ENCODE results near the gene SPDEF.

The SPDEF gene

DNA sequence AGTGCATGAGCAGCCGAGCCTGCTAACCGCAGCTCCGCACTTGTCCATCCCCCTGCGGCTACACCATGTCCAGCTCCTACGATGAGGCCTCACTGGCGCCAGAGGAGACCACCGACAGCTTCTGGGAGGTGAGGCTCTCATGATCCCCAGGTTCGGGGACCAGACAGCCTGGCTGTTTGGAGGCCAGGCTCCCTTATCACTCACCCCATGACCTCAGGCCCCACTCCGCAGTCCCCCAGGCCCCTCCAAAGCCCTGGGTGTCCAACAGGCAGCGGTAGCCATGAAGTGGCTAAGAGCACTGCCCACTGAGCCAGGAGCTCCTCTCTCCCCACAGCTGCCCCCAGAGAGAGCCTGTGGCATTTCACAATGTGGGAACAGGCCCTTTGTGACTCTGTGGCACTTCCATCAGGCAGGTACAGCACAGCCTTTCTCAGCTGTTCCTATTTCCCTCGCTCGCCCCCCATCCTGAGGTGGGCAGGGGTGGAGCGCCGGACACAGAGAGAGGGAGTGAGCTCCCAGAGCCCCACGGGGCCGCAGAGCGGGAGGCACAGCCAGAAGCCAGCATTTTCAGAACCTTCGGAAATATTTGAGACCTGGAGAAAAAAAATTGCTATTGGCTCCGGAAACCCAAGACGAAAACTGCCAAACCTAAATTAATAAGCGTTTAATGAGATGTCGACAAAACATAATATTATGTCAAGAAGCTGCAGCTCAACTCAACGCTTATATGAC lies 29.7 kb downstream of the SPDEF start:
- TF ChIP-seq, protein P1, sequence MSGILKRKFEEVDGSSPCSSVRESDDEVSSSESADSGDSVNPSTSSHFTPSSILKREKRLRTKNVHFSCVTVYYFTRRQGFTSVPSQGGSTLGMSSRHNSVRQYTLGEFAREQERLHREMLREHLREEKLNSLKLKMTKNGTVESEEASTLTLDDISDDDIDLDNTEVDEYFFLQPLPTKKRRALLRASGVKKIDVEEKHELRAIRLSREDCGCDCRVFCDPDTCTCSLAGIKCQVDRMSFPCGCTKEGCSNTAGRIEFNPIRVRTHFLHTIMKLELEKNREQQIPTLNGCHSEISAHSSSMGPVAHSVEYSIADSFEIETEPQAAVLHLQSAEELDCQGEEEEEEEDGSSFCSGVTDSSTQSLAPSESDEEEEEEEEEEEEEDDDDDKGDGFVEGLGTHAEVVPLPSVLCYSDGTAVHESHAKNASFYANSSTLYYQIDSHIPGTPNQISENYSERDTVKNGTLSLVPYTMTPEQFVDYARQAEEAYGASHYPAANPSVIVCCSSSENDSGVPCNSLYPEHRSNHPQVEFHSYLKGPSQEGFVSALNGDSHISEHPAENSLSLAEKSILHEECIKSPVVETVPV (CRISPR knock-in tag; IDR thresholded peaks at IDR 0.05), result no peak
- TF ChIP-seq PPARA (CRISPR knock-in tag; IDR thresholded peaks at IDR 0.05; ENCODE audit: borderline replicate concordance) (no peak), SNAI2 (CRISPR knock-in tag; IDR thresholded peaks at IDR 0.05) (no peak), ESRRG (CRISPR knock-in tag; IDR thresholded peaks at IDR 0.05) (no peak), ZNF565 (CRISPR knock-in tag; conservative IDR thresholded peaks at IDR 0.05; ENCODE audit: low read depth) (no peak), ZNF70 (CRISPR knock-in tag; IDR thresholded peaks at IDR 0.05) (no peak), TOX (CRISPR knock-in tag; IDR thresholded peaks at IDR 0.05; ENCODE audit: borderline replicate concordance) (no peak), ZC3H10 (CRISPR knock-in tag; IDR thresholded peaks at IDR 0.05) (no peak), ZFP30 (CRISPR knock-in tag; IDR thresholded peaks at IDR 0.05) (no peak), RARB (CRISPR knock-in tag; IDR thresholded peaks at IDR 0.05) (no peak), GLIS3 (CRISPR knock-in tag; IDR thresholded peaks at IDR 0.05) (no peak), OSR1 (CRISPR knock-in tag; IDR thresholded peaks at IDR 0.05) (no peak), ZNF8 (CRISPR knock-in tag; IDR thresholded peaks at IDR 0.05) (no peak), ZFP3 (CRISPR knock-in tag; IDR thresholded peaks at IDR 0.05) (no peak)
- TF ChIP-seq, protein P2, sequence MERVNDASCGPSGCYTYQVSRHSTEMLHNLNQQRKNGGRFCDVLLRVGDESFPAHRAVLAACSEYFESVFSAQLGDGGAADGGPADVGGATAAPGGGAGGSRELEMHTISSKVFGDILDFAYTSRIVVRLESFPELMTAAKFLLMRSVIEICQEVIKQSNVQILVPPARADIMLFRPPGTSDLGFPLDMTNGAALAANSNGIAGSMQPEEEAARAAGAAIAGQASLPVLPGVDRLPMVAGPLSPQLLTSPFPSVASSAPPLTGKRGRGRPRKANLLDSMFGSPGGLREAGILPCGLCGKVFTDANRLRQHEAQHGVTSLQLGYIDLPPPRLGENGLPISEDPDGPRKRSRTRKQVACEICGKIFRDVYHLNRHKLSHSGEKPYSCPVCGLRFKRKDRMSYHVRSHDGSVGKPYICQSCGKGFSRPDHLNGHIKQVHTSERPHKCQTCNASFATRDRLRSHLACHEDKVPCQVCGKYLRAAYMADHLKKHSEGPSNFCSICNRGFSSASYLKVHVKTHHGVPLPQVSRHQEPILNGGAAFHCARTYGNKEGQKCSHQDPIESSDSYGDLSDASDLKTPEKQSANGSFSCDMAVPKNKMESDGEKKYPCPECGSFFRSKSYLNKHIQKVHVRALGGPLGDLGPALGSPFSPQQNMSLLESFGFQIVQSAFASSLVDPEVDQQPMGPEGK (CRISPR knock-in tag; IDR thresholded peaks at IDR 0.05; ENCODE audit: borderline replicate concordance), result no peak
- TF ChIP-seq, protein P3, sequence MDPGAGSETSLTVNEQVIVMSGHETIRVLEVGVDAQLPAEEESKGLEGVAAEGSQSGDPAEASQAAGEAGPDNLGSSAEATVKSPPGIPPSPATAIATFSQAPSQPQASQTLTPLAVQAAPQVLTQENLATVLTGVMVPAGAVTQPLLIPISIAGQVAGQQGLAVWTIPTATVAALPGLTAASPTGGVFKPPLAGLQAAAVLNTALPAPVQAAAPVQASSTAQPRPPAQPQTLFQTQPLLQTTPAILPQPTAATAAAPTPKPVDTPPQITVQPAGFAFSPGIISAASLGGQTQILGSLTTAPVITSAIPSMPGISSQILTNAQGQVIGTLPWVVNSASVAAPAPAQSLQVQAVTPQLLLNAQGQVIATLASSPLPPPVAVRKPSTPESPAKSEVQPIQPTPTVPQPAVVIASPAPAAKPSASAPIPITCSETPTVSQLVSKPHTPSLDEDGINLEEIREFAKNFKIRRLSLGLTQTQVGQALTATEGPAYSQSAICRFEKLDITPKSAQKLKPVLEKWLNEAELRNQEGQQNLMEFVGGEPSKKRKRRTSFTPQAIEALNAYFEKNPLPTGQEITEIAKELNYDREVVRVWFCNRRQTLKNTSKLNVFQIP (CRISPR knock-in tag; IDR thresholded peaks at IDR 0.05; ENCODE audit: borderline replicate concordance, low read depth), result no peak
- TF ChIP-seq, protein P4, sequence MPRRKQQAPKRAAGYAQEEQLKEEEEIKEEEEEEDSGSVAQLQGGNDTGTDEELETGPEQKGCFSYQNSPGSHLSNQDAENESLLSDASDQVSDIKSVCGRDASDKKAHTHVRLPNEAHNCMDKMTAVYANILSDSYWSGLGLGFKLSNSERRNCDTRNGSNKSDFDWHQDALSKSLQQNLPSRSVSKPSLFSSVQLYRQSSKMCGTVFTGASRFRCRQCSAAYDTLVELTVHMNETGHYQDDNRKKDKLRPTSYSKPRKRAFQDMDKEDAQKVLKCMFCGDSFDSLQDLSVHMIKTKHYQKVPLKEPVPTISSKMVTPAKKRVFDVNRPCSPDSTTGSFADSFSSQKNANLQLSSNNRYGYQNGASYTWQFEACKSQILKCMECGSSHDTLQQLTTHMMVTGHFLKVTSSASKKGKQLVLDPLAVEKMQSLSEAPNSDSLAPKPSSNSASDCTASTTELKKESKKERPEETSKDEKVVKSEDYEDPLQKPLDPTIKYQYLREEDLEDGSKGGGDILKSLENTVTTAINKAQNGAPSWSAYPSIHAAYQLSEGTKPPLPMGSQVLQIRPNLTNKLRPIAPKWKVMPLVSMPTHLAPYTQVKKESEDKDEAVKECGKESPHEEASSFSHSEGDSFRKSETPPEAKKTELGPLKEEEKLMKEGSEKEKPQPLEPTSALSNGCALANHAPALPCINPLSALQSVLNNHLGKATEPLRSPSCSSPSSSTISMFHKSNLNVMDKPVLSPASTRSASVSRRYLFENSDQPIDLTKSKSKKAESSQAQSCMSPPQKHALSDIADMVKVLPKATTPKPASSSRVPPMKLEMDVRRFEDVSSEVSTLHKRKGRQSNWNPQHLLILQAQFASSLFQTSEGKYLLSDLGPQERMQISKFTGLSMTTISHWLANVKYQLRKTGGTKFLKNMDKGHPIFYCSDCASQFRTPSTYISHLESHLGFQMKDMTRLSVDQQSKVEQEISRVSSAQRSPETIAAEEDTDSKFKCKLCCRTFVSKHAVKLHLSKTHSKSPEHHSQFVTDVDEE (CRISPR knock-in tag; IDR thresholded peaks at IDR 0.05), result no peak
- TF ChIP-seq, protein P5, sequence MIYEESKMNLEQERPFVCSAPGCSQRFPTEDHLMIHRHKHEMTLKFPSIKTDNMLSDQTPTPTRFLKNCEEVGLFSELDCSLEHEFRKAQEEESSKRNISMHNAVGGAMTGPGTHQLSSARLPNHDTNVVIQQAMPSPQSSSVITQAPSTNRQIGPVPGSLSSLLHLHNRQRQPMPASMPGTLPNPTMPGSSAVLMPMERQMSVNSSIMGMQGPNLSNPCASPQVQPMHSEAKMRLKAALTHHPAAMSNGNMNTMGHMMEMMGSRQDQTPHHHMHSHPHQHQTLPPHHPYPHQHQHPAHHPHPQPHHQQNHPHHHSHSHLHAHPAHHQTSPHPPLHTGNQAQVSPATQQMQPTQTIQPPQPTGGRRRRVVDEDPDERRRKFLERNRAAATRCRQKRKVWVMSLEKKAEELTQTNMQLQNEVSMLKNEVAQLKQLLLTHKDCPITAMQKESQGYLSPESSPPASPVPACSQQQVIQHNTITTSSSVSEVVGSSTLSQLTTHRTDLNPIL (CRISPR knock-in tag; IDR thresholded peaks at IDR 0.05; ENCODE audit: low read depth), result no peak
- ATAC-seq, result no peak

DNA sequence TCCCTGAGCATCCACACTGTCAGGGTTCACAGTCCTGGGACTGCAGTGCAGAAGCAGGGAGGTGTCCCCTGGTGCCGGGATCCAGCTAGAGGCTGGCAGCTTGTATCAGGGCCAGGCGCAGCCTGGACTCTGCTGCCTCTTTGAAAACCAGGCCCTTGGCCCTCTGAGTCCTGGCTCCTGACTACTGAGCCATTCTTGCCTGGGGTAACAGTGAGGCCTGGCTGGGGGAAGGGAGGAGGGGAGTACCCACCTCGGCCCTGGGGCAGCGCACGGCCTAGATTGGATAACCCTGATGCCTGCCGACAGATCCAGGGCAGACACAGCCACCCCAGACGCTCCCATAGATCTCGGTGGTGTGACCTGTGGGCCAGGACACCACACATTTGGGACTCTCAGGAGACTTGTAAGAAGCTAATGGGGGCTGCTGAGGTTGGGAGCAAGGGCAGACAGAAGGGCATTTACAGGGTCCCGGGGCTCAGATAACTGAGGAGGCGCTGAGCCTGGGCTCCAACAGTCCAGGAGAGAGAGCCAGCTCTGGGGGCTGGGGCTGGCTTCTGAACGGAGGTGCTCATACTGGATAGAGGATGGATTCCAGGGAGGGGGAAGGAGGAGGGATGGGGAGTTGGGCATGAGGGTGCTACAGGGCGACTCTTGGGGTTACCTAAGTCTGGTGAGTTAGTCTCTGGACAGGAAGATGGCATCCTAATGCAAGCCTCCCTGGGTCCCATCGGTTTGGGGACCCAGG lies 30.5 kb downstream of the SPDEF start:
- no peak for ATAC-seq
- TF ChIP-seq ZFP3 (CRISPR knock-in tag; IDR thresholded peaks at IDR 0.05) (no peak), ARNTL (CRISPR knock-in tag; IDR thresholded peaks at IDR 0.05; ENCODE audit: borderline replicate concordance, low read depth) (no peak), ZC3H10 (CRISPR knock-in tag; IDR thresholded peaks at IDR 0.05) (no peak), ZNF565 (CRISPR knock-in tag; conservative IDR thresholded peaks at IDR 0.05; ENCODE audit: low read depth) (no peak), TCF4 (CRISPR knock-in tag; IDR thresholded peaks at IDR 0.05; ENCODE audit: borderline replicate concordance) (no peak), ISL1 (CRISPR knock-in tag; IDR thresholded peaks at IDR 0.05) (no peak), ZNF70 (CRISPR knock-in tag; IDR thresholded peaks at IDR 0.05) (no peak), ZFP30 (CRISPR knock-in tag; IDR thresholded peaks at IDR 0.05) (no peak), RARB (CRISPR knock-in tag; IDR thresholded peaks at IDR 0.05) (no peak), CSDC2 (CRISPR knock-in tag; IDR thresholded peaks at IDR 0.05) (no peak), ESRRG (CRISPR knock-in tag; IDR thresholded peaks at IDR 0.05) (no peak), SNAI2 (CRISPR knock-in tag; IDR thresholded peaks at IDR 0.05) (no peak), PPARA (CRISPR knock-in tag; IDR thresholded peaks at IDR 0.05; ENCODE audit: borderline replicate concordance) (no peak)
- TF ChIP-seq, protein P1 (CRISPR knock-in tag; IDR thresholded peaks at IDR 0.05), result no peak
- TF ChIP-seq, protein P4 (CRISPR knock-in tag; IDR thresholded peaks at IDR 0.05), result no peak
